IMR-90 (cell line): ENCODE data around the gene TAF7L.

Source experiments
- CTCF ChIP-seq: conservative IDR thresholded peaks from 2 replicates; pipeline ENCODE4 v1.5.1; 2012; ENCODE audit warnings: mild to moderate bottlenecking, low read depth, low read length, improper control_type of control experiment
- FOS ChIP-seq: fragments of 150-350 bp; IDR thresholded peaks from 2 replicates; pipeline ENCODE4 v1.6.1; 2016; ENCODE audit warnings: low read depth, low read length
- POLR2A ChIP-seq: IDR thresholded peaks from 2 replicates; pipeline ENCODE4 v1.6.1; 2012; ENCODE audit warnings: mild to moderate bottlenecking, low read depth, low read length
- RAD21 ChIP-seq: IDR thresholded peaks from 2 replicates; pipeline ENCODE4 v1.6.1; 2012; ENCODE audit warnings: low read length, improper control_type of control experiment

GRCh38 chrX:101241531-101241930 lies 49.6 kb downstream of the TAF7L start:
- TF ChIP-seq FOS: no peak
- no peak for TF ChIP-seq CTCF
- no peak for TF ChIP-seq RAD21
- no peak for TF ChIP-seq POLR2A
